ENCODE measurements around the gene QRFP. TPM values are rescaled to one million over a fixed set of nuclear protein-coding genes. Genes with fewer than 3 reads are reported as not detected.
A peak's percentile ranks its signal among the peaks of the same experiment; 100 is the strongest.

QRFP gene
- total and polyA plus RNA-seq, 2 donors (not counting 1 experiment from before 2014, with no cell fraction given), result not detected

- Histone ChIP-seq H3K4me2 (ENCODE audit: extremely low read depth, insufficient read depth, low read length) (no peak overlapping the region), H3K27ac (ENCODE audit: insufficient read depth, low read length) (no peak overlapping the region), H2AFZ (ENCODE audit: low read length) (no peak overlapping the region), H4K20me1 (ENCODE audit: control insufficient read depth, extremely low read depth, insufficient read depth, low read length) (no peaks in the 10 kb centered on the region), H3K27me3 (ENCODE audit: control insufficient read depth, insufficient read depth, low read length) (no peaks in the 10 kb centered on the region), H3K36me3 (ENCODE audit: control insufficient read depth, insufficient read depth, low read length) (no peaks in the 10 kb centered on the region), H3K4me1 (ENCODE audit: control insufficient read depth, extremely low read depth, insufficient read depth, low read length) (peaks cover 13% of the 10 kb centered on the region), H3K4me3 (replicated peaks in 1 of 4; ENCODE audit: control extremely low read depth in 1 of 4, insufficient read depth in 1 of 4, low read depth in 3 of 4, low read length in 4 of 4) (no peak overlapping the region), H3K9ac (ENCODE audit: insufficient read depth, low read length) (no peak overlapping the region), H3K9me3 (ENCODE audit: control insufficient read depth, insufficient read depth, low read depth, low read length) (no peaks in the 10 kb centered on the region), H3K79me2 (ENCODE audit: control insufficient read depth, insufficient read depth, low read length) (no peaks in the 10 kb centered on the region)
- TF ChIP-seq EZH2 (IDR thresholded peaks at IDR 0.05; ENCODE audit: low read length, missing control alignments) (no peak), CTCF (conservative IDR thresholded peaks at IDR 0.05 in 1 of 2, IDR thresholded peaks at IDR 0.05 in 1 of 2; ENCODE audit: low read depth in 1 of 2, low read length in 2 of 2) (no peak)
- no peak for DNase-seq (ENCODE audit: low read depth in 2 of 2)
These were observed 17.9 kb upstream of the QRFP start for GRCh38 chr9:130914417-130915095.

GRCh38 chr9:130913599-130914416, 17.2 kb upstream of the QRFP start:
- no peaks in the 10 kb centered on the region for H3K27me3 ChIP-seq (ENCODE audit: control insufficient read depth, insufficient read depth, low read length)
- H4K20me1 ChIP-seq (ENCODE audit: control insufficient read depth, extremely low read depth, insufficient read depth, low read length), result no peaks in the 10 kb centered on the region
- H3K79me2 ChIP-seq (ENCODE audit: control insufficient read depth, insufficient read depth, low read length), result no peaks in the 10 kb centered on the region
- peak overlapping the region in 1 of 4 experiments; percentile 11 for H3K4me3 ChIP-seq (replicated peaks in 1 of 4; ENCODE audit: control extremely low read depth in 1 of 4, insufficient read depth in 1 of 4, low read depth in 3 of 4, low read length in 4 of 4)
- TF ChIP-seq CTCF (conservative IDR thresholded peaks at IDR 0.05 in 1 of 2, IDR thresholded peaks at IDR 0.05 in 1 of 2; ENCODE audit: low read depth in 1 of 2, low read length in 2 of 2), result no peak
- TF ChIP-seq EZH2 (IDR thresholded peaks at IDR 0.05; ENCODE audit: low read length, missing control alignments), result no peak
- H2AFZ ChIP-seq (ENCODE audit: low read length), result peak overlapping the region; percentile 46
- peaks cover 13% of the 10 kb centered on the region for H3K4me1 ChIP-seq (ENCODE audit: control insufficient read depth, extremely low read depth, insufficient read depth, low read length)
- H3K27ac ChIP-seq (ENCODE audit: insufficient read depth, low read length), result peak overlapping the region; percentile 72
- H3K36me3 ChIP-seq (ENCODE audit: control insufficient read depth, insufficient read depth, low read length), result no peaks in the 10 kb centered on the region
- H3K4me2 ChIP-seq (ENCODE audit: extremely low read depth, insufficient read depth, low read length), result peak overlapping the region; percentile 58
- H3K9ac ChIP-seq (ENCODE audit: insufficient read depth, low read length), result peak overlapping the region; percentile 32
- no peaks in the 10 kb centered on the region for H3K9me3 ChIP-seq (ENCODE audit: control insufficient read depth, insufficient read depth, low read depth, low read length)
- DNase-seq (ENCODE audit: low read depth in 2 of 2), result no peak

- peak overlapping the region; percentile 32 for H3K9ac ChIP-seq (ENCODE audit: insufficient read depth, low read length)
- peak overlapping the region; percentile 78 for H3K4me2 ChIP-seq (ENCODE audit: extremely low read depth, insufficient read depth, low read length)
These were observed 16.5 kb upstream of the QRFP start for GRCh38 chr9:130912932-130913598.

More at GRCh38 chr9:130912932-130913598, 16.5 kb upstream of the QRFP start:
- H3K79me2 ChIP-seq (ENCODE audit: control insufficient read depth, insufficient read depth, low read length), result no peaks in the 10 kb centered on the region
- no peaks in the 10 kb centered on the region for H3K36me3 ChIP-seq (ENCODE audit: control insufficient read depth, insufficient read depth, low read length)
- H2AFZ ChIP-seq (ENCODE audit: low read length), result peak overlapping the region; percentile 46
- DNase-seq (ENCODE audit: low read depth in 2 of 2), result peak; percentile 79 to 81
- no peaks in the 10 kb centered on the region for H3K27me3 ChIP-seq (ENCODE audit: control insufficient read depth, insufficient read depth, low read length)
- H3K4me1 ChIP-seq (ENCODE audit: control insufficient read depth, extremely low read depth, insufficient read depth, low read length), result peaks cover 13% of the 10 kb centered on the region
- H3K9me3 ChIP-seq (ENCODE audit: control insufficient read depth, insufficient read depth, low read depth, low read length), result no peaks in the 10 kb centered on the region
- peak overlapping the region; percentile 72 for H3K27ac ChIP-seq (ENCODE audit: insufficient read depth, low read length)
- H4K20me1 ChIP-seq (ENCODE audit: control insufficient read depth, extremely low read depth, insufficient read depth, low read length), result no peaks in the 10 kb centered on the region
- peak overlapping the region in 1 of 4 experiments; percentile 11 for H3K4me3 ChIP-seq (replicated peaks in 1 of 4; ENCODE audit: control extremely low read depth in 1 of 4, insufficient read depth in 1 of 4, low read depth in 3 of 4, low read length in 4 of 4)
- no peak for TF ChIP-seq CTCF (conservative IDR thresholded peaks at IDR 0.05 in 1 of 2, IDR thresholded peaks at IDR 0.05 in 1 of 2; ENCODE audit: low read depth in 1 of 2, low read length in 2 of 2)
- TF ChIP-seq EZH2 (IDR thresholded peaks at IDR 0.05; ENCODE audit: low read length, missing control alignments), result no peak

Data from fibroblast of lung (primary cell).